Brain microvascular endothelial cell (primary cell): ENCODE data around the gene SLU7.
A peak's percentile ranks its signal among the peaks of the same experiment; 100 is the strongest.

Experiments used
- DNase-seq: peaks from one replicate; pipeline ENCODE4 v3.0.0-alpha.2; 2020
- H3K27ac ChIP-seq: fragments of 250-450 bp; sonication (Bioruptor Pico); 2 replicates; pipeline ENCODE4 v1.5.1; 2020; ENCODE audit warnings: mild to moderate bottlenecking, moderate library complexity
- H3K27me3 ChIP-seq: fragments of 250-450 bp; sonication (Bioruptor Pico); replicated peaks from 2 replicates; pipeline ENCODE4 v1.5.1; 2020; ENCODE audit warnings: mild to moderate bottlenecking
- H3K36me3 ChIP-seq: fragments of 250-450 bp; sonication (Bioruptor Pico); replicated peaks from 2 replicates; pipeline ENCODE4 v1.5.1; 2020; ENCODE audit warnings: mild to moderate bottlenecking
- H3K4me3 ChIP-seq: 2 replicates; pipeline ENCODE4 v1.5.1; 2011; ENCODE audit warnings: low read depth, mild to moderate bottlenecking, control low read depth, low read length, moderate library complexity
- in situ Hi-C: cut with HindIII; loops from 2 replicates; pipeline ENCODE4 v1.10.0; 2017; ENCODE audit warnings: low sequenced_read_pairs, low pct_ligation_motif_present
- TF ChIP-seq, protein P1 (sequence below): IDR thresholded peaks from 2 replicates; pipeline ENCODE4 v1.5.1; 2011; ENCODE audit warnings: low read depth, mild to moderate bottlenecking, moderate library complexity, low read length, control low read depth, inconsistent platforms; ENCODE audit errors: missing control alignments

Gene SLU7

DNA sequence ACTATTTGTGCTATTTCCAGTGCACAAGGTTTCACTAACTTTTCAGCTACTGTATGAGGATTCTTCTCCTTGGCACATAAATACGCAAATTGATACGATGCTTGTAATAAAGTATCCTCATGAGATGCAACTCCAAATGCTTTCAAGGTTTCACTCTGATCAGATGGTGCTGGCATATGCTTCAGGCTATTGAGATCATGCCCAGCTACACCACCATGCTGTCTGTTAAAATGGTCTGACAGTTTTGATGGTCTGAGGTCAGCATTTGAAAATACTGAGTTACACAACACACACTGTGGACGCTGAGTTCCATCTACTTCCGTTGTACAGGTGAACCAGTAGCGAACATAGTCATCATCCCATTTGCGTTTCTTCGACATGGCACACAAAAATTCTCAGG is 23.8 kb downstream of the SLU7 start:
- Histone ChIP-seq H3K27ac (no peak overlapping the region), H3K36me3 (no peaks in the 10 kb centered on the region), H3K27me3 (no peaks in the 10 kb centered on the region), H3K4me3 (no peak overlapping the region)
- no peak for DNase-seq
- in situ Hi-C loops: no loop called here
- TF ChIP-seq, protein P1, sequence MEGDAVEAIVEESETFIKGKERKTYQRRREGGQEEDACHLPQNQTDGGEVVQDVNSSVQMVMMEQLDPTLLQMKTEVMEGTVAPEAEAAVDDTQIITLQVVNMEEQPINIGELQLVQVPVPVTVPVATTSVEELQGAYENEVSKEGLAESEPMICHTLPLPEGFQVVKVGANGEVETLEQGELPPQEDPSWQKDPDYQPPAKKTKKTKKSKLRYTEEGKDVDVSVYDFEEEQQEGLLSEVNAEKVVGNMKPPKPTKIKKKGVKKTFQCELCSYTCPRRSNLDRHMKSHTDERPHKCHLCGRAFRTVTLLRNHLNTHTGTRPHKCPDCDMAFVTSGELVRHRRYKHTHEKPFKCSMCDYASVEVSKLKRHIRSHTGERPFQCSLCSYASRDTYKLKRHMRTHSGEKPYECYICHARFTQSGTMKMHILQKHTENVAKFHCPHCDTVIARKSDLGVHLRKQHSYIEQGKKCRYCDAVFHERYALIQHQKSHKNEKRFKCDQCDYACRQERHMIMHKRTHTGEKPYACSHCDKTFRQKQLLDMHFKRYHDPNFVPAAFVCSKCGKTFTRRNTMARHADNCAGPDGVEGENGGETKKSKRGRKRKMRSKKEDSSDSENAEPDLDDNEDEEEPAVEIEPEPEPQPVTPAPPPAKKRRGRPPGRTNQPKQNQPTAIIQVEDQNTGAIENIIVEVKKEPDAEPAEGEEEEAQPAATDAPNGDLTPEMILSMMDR: no peak

DNA sequence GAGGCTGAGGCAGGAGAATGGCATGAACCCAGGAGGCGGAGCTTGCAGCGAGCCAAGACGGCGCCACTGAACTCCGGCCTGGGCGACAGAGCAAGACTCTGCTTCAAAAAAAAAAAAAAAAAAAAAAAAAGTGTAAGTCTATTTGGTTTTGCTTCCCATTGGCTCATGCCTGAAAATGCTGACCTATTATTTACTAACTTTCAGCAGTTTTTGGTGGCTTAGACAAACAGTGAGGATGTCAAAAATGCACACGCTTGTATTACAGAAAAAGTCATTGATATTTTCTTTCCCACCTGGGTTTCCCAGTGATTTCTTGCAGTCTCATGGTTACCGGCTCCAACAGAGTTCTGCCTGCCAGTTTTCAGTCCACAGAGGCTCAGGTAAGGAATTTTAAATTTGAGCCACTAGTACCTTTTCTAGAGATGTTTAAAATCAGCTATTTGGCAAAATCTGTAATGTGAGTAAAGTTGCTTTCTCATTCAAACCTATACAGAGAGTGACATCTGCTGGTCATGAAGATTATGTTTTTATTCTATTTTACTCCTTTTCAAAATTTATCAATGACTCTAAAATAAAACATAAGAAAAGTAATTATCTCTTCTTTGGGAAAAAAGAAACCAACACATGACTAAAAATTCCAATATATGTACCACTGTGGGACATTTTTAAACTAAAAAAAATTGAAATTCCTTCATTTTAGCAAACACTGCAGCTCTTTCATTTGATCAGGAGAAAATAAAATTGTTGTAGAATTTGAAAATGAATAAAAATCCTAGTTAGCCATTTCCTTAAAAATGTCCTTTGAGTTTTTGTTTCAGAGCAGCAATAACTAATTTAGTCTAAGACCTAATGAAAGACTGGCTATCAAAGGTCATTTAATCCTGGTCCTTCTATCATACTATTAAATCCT is 27.8 kb downstream of the SLU7 start:
- H3K36me3 ChIP-seq: no peaks in the 10 kb centered on the region
- in situ Hi-C loops: no loop called here
- no peak for DNase-seq
- no peak overlapping the region for H3K27ac ChIP-seq
- H3K27me3 ChIP-seq: no peaks in the 10 kb centered on the region
- TF ChIP-seq, protein P1: peak; percentile 36
- no peak overlapping the region for H3K4me3 ChIP-seq

DNA sequence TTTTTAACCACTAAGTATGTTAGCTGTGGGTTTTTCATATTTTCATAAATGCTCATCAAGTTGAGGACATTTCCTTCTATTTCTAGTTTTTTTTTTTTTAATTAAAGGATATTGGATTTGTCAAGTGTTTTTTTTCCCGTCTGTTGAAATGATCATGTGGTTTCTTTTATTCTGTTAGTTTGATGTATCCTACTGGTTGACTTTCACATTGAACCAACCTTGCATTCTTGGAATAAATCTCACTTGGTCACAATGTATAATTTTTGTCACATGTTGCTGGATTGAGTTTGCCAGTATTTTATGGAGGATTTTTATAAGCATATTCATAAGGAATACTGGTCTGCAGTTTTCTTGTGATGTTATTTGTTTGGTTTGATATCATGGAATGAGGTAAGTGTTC is 31.4 kb downstream of the SLU7 start:
- in situ Hi-C loops: no loop called here
- TF ChIP-seq, protein P1: no peak
- no peaks in the 10 kb centered on the region for H3K36me3 ChIP-seq
- no peak for DNase-seq
- H3K27me3 ChIP-seq: no peaks in the 10 kb centered on the region
- H3K4me3 ChIP-seq: no peak overlapping the region
- H3K27ac ChIP-seq: no peak overlapping the region

DNA sequence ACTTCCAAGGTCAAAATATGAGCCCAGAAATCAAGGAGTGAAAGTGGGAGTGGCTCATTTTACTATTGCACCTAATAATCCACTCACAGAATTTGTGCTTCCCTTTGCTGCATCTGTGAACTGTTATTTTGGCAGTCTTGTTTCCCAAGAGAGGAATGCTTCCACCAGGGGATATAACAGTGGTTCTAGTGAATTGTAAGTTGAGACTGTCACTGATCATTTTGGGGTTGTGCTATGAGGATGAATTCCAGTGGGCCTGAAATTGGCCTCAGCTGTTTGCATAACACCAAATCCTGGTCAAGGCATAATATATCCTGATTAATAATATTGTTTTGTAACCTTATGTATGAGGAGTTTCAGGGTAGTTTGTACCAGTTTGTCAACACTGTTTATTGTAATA is 33.4 kb downstream of the SLU7 start:
- Histone ChIP-seq H3K36me3 (no peaks in the 10 kb centered on the region), H3K27ac (no peak overlapping the region), H3K27me3 (no peaks in the 10 kb centered on the region), H3K4me3 (no peak overlapping the region)
- TF ChIP-seq, protein P1: no peak
- in situ Hi-C loops: no loop called here
- DNase-seq: no peak

DNA sequence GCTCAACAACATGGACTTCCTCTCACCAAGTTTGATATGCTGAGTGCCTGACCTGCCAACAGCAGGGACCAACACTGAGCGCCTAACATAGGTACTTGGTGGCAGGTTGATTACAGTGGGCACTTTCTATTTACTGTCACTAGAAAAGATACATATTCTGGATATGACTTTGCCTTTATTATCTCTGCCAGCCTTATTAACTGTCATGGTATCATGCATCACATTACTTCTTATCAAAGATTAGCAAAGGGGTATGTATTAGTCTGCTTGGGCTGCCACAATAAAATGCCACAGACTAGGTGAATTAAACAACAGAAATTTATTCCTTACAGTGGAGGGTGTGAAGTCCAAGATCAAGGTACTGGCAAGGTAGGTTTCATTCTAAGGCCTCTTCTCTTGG is 34.2 kb downstream of the SLU7 start:
- DNase-seq: no peak
- no peak overlapping the region for H3K27ac ChIP-seq
- H3K4me3 ChIP-seq: no peak overlapping the region
- no peaks in the 10 kb centered on the region for H3K36me3 ChIP-seq
- in situ Hi-C loops: no loop called here
- no peaks in the 10 kb centered on the region for H3K27me3 ChIP-seq
- TF ChIP-seq, protein P1: no peak
